Stimulated activated CD4-positive, alpha-beta T cell treated with anti-CD3 and anti-CD28 coated beads, Interleukin-12 subunit alpha, Interleukin-12 subunit beta, amount 100 ng/mL, for 24 hours (primary cell): ENCODE data around the gene ACTN1.
"Not testable (repeated sequence)": the region's sequence is repeated elsewhere in the genome, so short reads cannot be mapped to it uniquely, and the experiment has no call there.

Source experiments
- DNase-seq, 2 experiments: peaks; one replicate each; pipeline ENCODE4 v3.0.0-alpha.2; 2020; ENCODE audit warnings: low read depth in 2 of 2

The ACTN1 gene

GRCh38 chr14:68979021-68979721 is at the start of gene ACTN1:
Gene ACTN1 (minus strand): TSS chr14:68979302. CDS start chr14:68979056, 246 bp downstream.
- peak; percentile 56 to 77 for DNase-seq

- DNase-seq = no peak
These were observed 48.3 kb upstream of the ACTN1 start for GRCh38 chr14:69027242-69027913.

GRCh38 chr14:69023035-69023434 is 43.9 kb upstream of the ACTN1 start:
- DNase-seq = no peak

- not testable (repeated sequence) for DNase-seq
These were observed 43.0 kb upstream of the ACTN1 start for GRCh38 chr14:69022093-69022492.

- DNase-seq = no peak
These were observed 38.6 kb upstream of the ACTN1 start for GRCh38 chr14:69017706-69018105.

GRCh38 chr14:69014829-69015259 is 35.7 kb upstream of the ACTN1 start:
- DNase-seq = no peak

GRCh38 chr14:69013943-69014782 is 35.1 kb upstream of the ACTN1 start:
- DNase-seq = no peak

- no peak for DNase-seq
These were observed 33.3 kb upstream of the ACTN1 start for GRCh38 chr14:69012256-69012953.

GRCh38 chr14:69010648-69011047 is 31.5 kb upstream of the ACTN1 start:
- no peak for DNase-seq

- no peak for DNase-seq
These were observed 29.4 kb upstream of the ACTN1 start for GRCh38 chr14:69008421-69008884.

- DNase-seq = no peak
These were observed 27.2 kb upstream of the ACTN1 start for GRCh38 chr14:69006346-69006745.

GRCh38 chr14:69005432-69006148 is 26.5 kb upstream of the ACTN1 start:
- DNase-seq = no peak

- DNase-seq = no peak
These were observed 25.8 kb upstream of the ACTN1 start for GRCh38 chr14:69004731-69005431.

GRCh38 chr14:69003626-69004025 is 24.5 kb upstream of the ACTN1 start:
- DNase-seq = no peak

GRCh38 chr14:69002069-69002468 is 23.0 kb upstream of the ACTN1 start:
- DNase-seq = no peak

GRCh38 chr14:69001375-69001774 is 22.3 kb upstream of the ACTN1 start:
- DNase-seq = no peak

- DNase-seq = no peak
These were observed 19.0 kb upstream of the ACTN1 start for GRCh38 chr14:68998062-68998461.

GRCh38 chr14:68995731-68996130 is 16.6 kb upstream of the ACTN1 start:
- no peak for DNase-seq

- DNase-seq = no peak
These were observed 15.0 kb upstream of the ACTN1 start for GRCh38 chr14:68994056-68994455.

- no peak for DNase-seq
These were observed 8.5 kb upstream of the ACTN1 start for GRCh38 chr14:68987653-68988036.
